IPS-15b (cell line): Measurements from ENCODE around the gene DYNLL1.

ENCODE experiments used
- H3K27me3 ChIP-seq: one replicate; pipeline ENCODE4 v1.6.1; 2013; ENCODE audit warnings: low read length; ENCODE audit not compliant: control insufficient read depth, insufficient read depth
- H3K36me3 ChIP-seq: one replicate; pipeline ENCODE4 v1.6.1; 2013; ENCODE audit warnings: low read length; ENCODE audit not compliant: control insufficient read depth, insufficient read depth
- H3K4me1 ChIP-seq: one replicate; pipeline ENCODE4 v1.6.1; 2013; ENCODE audit warnings: mild to moderate bottlenecking, low read length; ENCODE audit not compliant: control insufficient read depth, insufficient read depth
- H3K4me3 ChIP-seq: one replicate; pipeline ENCODE4 v1.5.1; 2013; ENCODE audit warnings: low read depth, low read length
- H3K9ac ChIP-seq: one replicate; pipeline ENCODE4 v1.6.1; 2013; ENCODE audit warnings: low read depth, mild to moderate bottlenecking, low read length
- H3K9me3 ChIP-seq: one replicate; pipeline ENCODE4 v1.6.1; 2013; ENCODE audit warnings: mild to moderate bottlenecking, low read length; ENCODE audit not compliant: control insufficient read depth, insufficient read depth

DYNLL1 gene

DNA sequence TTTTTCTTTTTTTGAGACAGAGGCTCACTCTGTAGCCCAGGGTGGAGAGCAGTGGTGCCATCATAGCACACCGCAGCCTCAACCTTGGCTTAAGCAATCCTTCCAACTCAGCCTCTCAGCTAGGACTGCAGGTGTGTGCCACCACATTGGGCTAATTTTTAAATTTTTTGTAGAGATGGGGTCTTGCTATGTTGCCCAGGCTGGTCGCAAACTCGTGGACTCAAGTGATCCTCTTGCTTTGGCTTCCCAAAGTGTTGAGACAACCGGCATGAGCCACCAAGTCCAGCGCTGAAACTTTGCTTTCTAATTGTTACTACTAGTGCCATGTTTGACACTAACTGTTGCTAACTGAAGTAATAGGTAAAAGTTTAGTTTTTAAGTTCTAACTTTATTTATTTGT, 46.3 kb downstream of the DYNLL1 start:
- no peak overlapping the region for H3K9ac ChIP-seq
- H3K4me3 ChIP-seq, result no peak overlapping the region
- H3K36me3 ChIP-seq, result peaks cover 3% of the 10 kb centered on the region
- H3K27me3 ChIP-seq, result no peaks in the 10 kb centered on the region
- H3K9me3 ChIP-seq, result no peaks in the 10 kb centered on the region
- H3K4me1 ChIP-seq, result peaks cover 6% of the 10 kb centered on the region

DNA sequence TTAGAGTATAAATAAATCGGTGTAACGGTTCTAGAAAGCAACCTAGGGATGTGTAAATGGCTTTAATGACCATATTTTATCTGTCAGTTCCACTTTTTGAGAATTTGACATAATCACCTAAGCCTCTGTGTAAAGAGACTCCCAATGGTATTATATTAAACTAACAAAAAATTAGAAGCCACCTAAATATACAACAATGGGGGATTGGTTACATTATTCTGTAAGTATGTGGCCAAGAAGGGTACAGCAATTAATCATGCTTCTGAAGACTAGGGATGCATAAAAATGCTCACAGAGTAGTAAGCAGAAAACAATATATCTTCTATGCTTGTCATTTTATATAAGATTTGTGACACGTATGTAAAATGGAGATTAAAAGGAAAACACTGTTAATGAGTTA, 48.8 kb downstream of the DYNLL1 start:
- H3K9me3 ChIP-seq, result no peaks in the 10 kb centered on the region
- no peak overlapping the region for H3K4me3 ChIP-seq
- H3K4me1 ChIP-seq, result no peaks in the 10 kb centered on the region
- H3K36me3 ChIP-seq, result peaks cover 5% of the 10 kb centered on the region
- H3K9ac ChIP-seq, result no peak overlapping the region
- no peaks in the 10 kb centered on the region for H3K27me3 ChIP-seq

DNA sequence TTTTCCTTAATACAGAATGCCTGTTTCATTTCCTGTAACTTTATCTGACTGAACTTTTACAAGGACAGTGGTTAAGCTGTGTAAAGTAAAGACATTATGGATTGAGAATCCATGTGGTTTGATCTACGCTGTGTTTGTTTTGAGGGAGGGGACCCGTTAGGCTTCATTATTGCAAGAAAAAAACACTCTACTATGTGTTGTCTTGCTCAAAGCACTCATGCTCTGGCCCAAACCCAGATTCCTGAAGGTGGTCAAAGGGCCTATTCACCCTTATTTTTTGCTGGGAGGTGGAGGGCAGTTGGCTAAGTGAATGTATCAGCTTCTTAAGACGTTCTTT, 50.1 kb downstream of the DYNLL1 start:
- H3K4me3 ChIP-seq, result no peak overlapping the region
- H3K4me1 ChIP-seq, result no peaks in the 10 kb centered on the region
- no peak overlapping the region for H3K9ac ChIP-seq
- H3K36me3 ChIP-seq, result peaks cover 5% of the 10 kb centered on the region
- no peaks in the 10 kb centered on the region for H3K9me3 ChIP-seq
- H3K27me3 ChIP-seq, result no peaks in the 10 kb centered on the region
